ENCODE measurements around the gene TMEM254.
"Not testable (repeated sequence)": the region's sequence is repeated elsewhere in the genome, so short reads cannot be mapped to it uniquely, and the experiment has no call there.

TMEM254 gene

DNA sequence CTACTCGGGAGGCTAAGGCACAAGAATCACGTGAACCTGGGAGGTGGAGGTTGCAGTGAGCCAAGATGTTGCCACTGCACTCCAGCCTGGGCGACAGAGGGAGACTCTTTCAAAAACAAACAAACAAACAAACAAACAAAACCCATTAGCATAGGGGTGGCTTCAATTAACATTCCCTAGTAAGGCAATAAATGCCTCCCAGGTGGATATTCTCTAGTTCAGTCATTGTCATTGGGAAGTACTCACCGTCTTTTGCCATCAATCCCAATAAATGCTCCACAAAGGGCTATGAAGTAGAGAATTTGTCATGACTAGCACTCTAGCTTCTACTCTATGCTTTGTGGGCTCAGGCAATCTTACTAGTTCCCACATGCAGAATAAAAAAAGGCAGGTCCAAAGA is 11.7 kb upstream of the TMEM254 start:
- TF ChIP-seq, protein P1, sequence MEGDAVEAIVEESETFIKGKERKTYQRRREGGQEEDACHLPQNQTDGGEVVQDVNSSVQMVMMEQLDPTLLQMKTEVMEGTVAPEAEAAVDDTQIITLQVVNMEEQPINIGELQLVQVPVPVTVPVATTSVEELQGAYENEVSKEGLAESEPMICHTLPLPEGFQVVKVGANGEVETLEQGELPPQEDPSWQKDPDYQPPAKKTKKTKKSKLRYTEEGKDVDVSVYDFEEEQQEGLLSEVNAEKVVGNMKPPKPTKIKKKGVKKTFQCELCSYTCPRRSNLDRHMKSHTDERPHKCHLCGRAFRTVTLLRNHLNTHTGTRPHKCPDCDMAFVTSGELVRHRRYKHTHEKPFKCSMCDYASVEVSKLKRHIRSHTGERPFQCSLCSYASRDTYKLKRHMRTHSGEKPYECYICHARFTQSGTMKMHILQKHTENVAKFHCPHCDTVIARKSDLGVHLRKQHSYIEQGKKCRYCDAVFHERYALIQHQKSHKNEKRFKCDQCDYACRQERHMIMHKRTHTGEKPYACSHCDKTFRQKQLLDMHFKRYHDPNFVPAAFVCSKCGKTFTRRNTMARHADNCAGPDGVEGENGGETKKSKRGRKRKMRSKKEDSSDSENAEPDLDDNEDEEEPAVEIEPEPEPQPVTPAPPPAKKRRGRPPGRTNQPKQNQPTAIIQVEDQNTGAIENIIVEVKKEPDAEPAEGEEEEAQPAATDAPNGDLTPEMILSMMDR (IDR thresholded peaks at IDR 0.05; ENCODE audit: insufficient read depth, low read depth, low read length, missing control alignments): no peak
- DNase-seq (ENCODE audit: low read depth): no peak
- H3K4me3 ChIP-seq (ENCODE audit: low read depth, low read length): no peak overlapping the region

DNA sequence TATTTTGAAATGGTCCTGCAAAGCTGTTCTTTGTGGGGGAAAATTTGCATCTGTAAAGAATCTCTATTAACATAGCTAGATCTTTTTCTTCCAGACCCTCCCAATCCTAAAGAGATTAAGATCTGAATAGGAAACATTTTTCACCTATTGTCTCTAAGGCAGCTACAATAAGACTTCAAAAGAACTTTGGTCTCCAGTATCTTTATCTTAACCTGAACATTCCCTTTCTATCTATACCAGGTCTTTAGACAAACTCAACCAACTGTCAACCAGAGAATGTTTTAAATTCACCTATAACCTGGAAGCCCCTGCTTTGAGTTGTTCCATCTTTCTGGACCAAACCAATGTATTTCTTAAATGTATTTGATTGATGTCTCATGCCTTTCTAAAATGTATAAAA is 10.6 kb upstream of the TMEM254 start:
- not testable (repeated sequence) for H3K4me3 ChIP-seq (ENCODE audit: low read depth, low read length); DNase-seq (ENCODE audit: low read depth)

DNA sequence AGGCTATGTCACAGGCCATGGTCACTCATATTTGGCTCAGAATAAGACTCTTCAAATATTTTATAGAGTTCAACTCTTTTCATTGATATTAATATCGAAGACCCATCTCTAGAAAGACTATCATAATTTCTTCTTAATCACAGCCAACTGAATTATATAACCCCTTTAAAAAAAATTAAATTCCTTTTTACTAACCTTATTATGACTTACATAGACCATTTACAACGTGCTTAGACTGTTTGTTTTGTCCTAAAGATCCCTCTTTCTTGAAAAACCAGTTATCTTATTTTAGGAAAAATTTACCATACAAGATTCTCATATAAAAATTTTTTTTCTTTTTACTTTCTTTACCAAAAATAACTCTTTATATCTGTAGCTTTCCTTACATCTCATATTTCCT is 10.2 kb upstream of the TMEM254 start:
- TF ChIP-seq, protein P1 (IDR thresholded peaks at IDR 0.05; ENCODE audit: insufficient read depth, low read depth, low read length, missing control alignments): no peak
- H3K4me3 ChIP-seq (ENCODE audit: low read depth, low read length): no peak overlapping the region
- no peak for DNase-seq (ENCODE audit: low read depth)

- no peak overlapping the region for H3K4me3 ChIP-seq (ENCODE audit: low read depth, low read length)
- TF ChIP-seq, protein P1 (IDR thresholded peaks at IDR 0.05; ENCODE audit: insufficient read depth, low read depth, low read length, missing control alignments): no peak
- no peak for DNase-seq (ENCODE audit: low read depth)
These were observed 8.4 kb upstream of the TMEM254 start for GRCh38 chr10:80070057-80070456.

- TF ChIP-seq, protein P1 (IDR thresholded peaks at IDR 0.05; ENCODE audit: insufficient read depth, low read depth, low read length, missing control alignments): no peak
These were observed 5.9 kb upstream of the TMEM254 start for GRCh38 chr10:80072584-80072983.

GRCh38 chr10:80075781-80076180 is 2.7 kb upstream of the TMEM254 start:
- no peak for DNase-seq (ENCODE audit: low read depth)
- H3K4me3 ChIP-seq (ENCODE audit: low read depth, low read length): no peak overlapping the region
- TF ChIP-seq, protein P1 (IDR thresholded peaks at IDR 0.05; ENCODE audit: insufficient read depth, low read depth, low read length, missing control alignments): no peak

More at GRCh38 chr10:80072584-80072983, 5.9 kb upstream of the TMEM254 start:
- H3K4me3 ChIP-seq (ENCODE audit: low read depth, low read length): no peak overlapping the region
- DNase-seq (ENCODE audit: low read depth): no peak

GRCh38 chr10:80077869-80078447 is 507 bp upstream of the TMEM254 start:
- peak overlapping the region; percentile 95 for H3K4me3 ChIP-seq (ENCODE audit: low read depth, low read length)
- TF ChIP-seq, protein P1 (IDR thresholded peaks at IDR 0.05; ENCODE audit: insufficient read depth, low read depth, low read length, missing control alignments): no peak
- DNase-seq (ENCODE audit: low read depth): no peak

Measured in GM12865 (cell line).